Common myeloid progenitor, CD34-positive (primary cell): ENCODE results near the gene PSMB11.
A peak's percentile ranks its signal among the peaks of the same experiment; 100 is the strongest.

Experiments used
- CTCF ChIA-PET: fragments of 350-600 bp; sonication (Branson Sonifier 250); formaldehyde crosslinking; loops from one replicate; lab custom pipeline; 2021; ENCODE audit warnings: antibody characterized with exemption; lab: Charles Lee
- POLR2A ChIA-PET: fragments of 350-600 bp; sonication (Branson Sonifier 250); formaldehyde crosslinking; loops from one replicate; lab custom pipeline; 2021; ENCODE audit warnings: antibody characterized with exemption; lab: Charles Lee
- DNase-seq, 3 donors: peaks; one replicate each; pipeline versions ENCODE4 v3.0.0 to v3.0.0-alpha.2; 2013
- H3K27ac ChIP-seq, 2 experiments: 1 replicate in 1 of 2; 2 replicates in 1 of 2; pipeline ENCODE4 v1.7.0; 2013; ENCODE audit warnings: inconsistent platforms in 2 of 2, low read length in 2 of 2, mild to moderate bottlenecking in 2 of 2, low read depth in 1 of 2, moderate library complexity in 1 of 2; ENCODE audit not compliant: severe bottlenecking in 2 of 2, insufficient read depth in 1 of 2, poor library complexity in 1 of 2
- H3K27me3 ChIP-seq, 5 experiments: replicated peaks in 2 of 5; 1 replicate in 3 of 5; 2 replicates in 2 of 5; pipeline versions ENCODE4 v1.6.1 to v1.7.0; 2013; ENCODE audit warnings: low read length in 4 of 5, mild to moderate bottlenecking in 2 of 5, moderate library complexity in 2 of 5, inconsistent platforms in 1 of 5; ENCODE audit not compliant: insufficient read depth in 5 of 5, control insufficient read depth in 4 of 5
- H3K36me3 ChIP-seq, 4 experiments: 1 replicate in 2 of 4; 2 replicates in 2 of 4; pipeline versions ENCODE4 v1.6.1 to v1.7.0; 2013; ENCODE audit warnings: low read length in 3 of 4, control low read depth in 1 of 4, mild to moderate bottlenecking in 1 of 4; ENCODE audit not compliant: control insufficient read depth in 4 of 4, insufficient read depth in 4 of 4
- H3K4me1 ChIP-seq, 4 experiments: 1 replicate in 3 of 4; 2 replicates in 1 of 4; pipeline versions ENCODE4 v1.6.1 to v1.7.1; 2013; ENCODE audit warnings: low read length in 3 of 4, mild to moderate bottlenecking in 3 of 4, control low read depth in 1 of 4, inconsistent platforms in 1 of 4, moderate library complexity in 1 of 4; ENCODE audit not compliant: control insufficient read depth in 4 of 4, insufficient read depth in 4 of 4; ENCODE audit errors: control extremely low read depth in 1 of 4
- H3K4me3 ChIP-seq, 7 experiments: 1 replicate in 4 of 7; 2 replicates in 3 of 7; pipeline versions ENCODE4 v1.5.1 to v1.7.0; 2013; ENCODE audit warnings: mild to moderate bottlenecking in 7 of 7, low read length in 6 of 7, moderate library complexity in 6 of 7, inconsistent platforms in 2 of 7, low read depth in 2 of 7, control low read depth in 1 of 7; ENCODE audit not compliant: insufficient read depth in 4 of 7, control insufficient read depth in 1 of 7; ENCODE audit errors: extremely low read depth in 1 of 7
- H3K9me3 ChIP-seq, 5 experiments: 1 replicate in 4 of 5; 2 replicates in 1 of 5; pipeline versions ENCODE4 v1.6.1 to v1.7.1; 2013; ENCODE audit warnings: low read length in 4 of 5, mild to moderate bottlenecking in 2 of 5, inconsistent platforms in 1 of 5, low read depth in 1 of 5, moderate library complexity in 1 of 5; ENCODE audit not compliant: control insufficient read depth in 4 of 5, insufficient read depth in 2 of 5; ENCODE audit errors: control extremely low read depth in 1 of 5
- WGBS: methylation state at CpG from one replicate; pipeline ENCODE4 v1.1.5; 2013; ENCODE audit not compliant: insufficient coverage; 5-methylcytosine and 5-hydroxymethylcytosine counted together

PSMB11 gene

DNA sequence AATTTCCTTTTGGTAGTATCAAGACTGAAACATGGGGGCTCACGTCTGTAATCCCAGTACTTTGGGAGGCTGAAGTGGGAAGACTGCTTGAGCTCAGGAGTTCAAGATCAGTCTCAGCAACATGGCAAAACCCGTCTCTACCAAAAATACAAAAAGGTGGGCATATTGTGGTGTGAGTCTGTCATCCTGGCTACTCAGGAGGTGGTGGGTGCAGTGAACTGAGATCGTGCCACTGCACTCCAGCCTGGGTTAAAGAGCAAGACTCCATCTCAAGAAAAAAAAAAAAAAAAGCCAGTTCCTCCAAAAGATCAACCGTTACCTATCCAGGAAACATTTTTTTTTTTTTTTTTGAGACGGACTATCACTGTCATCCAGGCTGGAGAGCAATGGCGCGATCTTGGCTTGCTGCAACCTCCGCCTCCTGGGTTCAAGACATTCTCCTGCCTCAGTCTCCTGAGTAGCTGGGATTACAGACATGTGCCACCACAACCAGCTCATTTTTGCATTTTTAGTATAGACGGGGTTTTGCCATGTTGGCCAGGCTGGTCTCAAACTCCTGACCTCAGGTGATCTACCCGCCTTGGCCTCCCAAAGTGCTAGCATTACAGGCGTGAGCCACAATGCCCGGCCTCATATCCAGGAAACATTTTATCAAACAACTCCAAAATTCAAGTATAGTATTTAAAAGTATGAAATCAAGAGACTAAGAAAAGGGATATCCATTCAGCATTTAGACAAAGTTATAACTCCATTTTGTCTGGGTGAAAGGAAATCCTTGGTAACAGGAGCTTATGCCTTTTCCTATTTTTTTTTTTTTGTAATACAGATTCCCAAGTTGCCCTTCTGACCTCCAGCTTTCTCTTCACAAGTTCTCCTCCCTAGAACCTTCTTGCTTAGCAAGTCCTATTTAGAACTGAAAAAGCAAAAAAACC, 49.5 kb downstream of the PSMB11 start:
- WGBS = 80% methylated on average over 5 of the region's 12 CpGs
- ChIA-PET POLR2A (no interaction called here), CTCF (interaction anchor here (0.7 to 14.0 kb wide), 11 partner anchors 9 to 34 kb away, joined by 3 to 153 read pairs (median 3); no protein-coding TSS in a partner anchor)
- Histone ChIP-seq H3K4me1 (peaks cover 12 to 26% (median 15%) of the 10 kb centered on the region in 4 experiments), H3K27ac (no peak overlapping the region), H3K27me3 (no peaks in the 10 kb centered on the region), H3K4me3 (no peak overlapping the region), H3K36me3 (peaks cover 21 to 65% (median 41%) of the 10 kb centered on the region in 4 experiments), H3K9me3 (no peaks in the 10 kb centered on the region)
- no peak for DNase-seq

DNA sequence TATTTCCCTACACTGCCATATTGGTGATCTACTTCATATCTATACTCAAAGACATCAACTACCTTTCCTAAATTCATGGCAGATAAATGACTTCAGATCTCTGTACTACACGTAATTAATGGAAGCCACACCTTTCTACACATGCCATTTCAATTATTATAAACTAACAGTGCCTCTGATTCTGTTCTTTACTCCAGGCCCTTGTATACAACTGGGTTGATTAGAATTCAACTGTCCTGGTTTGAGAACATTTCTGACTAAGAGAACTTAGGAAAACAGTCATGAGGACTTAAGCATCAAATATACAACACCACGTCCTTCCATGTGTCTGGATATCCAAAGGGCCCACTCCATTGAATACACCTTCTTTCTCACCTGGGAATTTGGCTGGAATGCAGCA, 51.1 kb downstream of the PSMB11 start:
- ChIA-PET CTCF (interaction anchor here (0.9 to 14.0 kb wide), 5 partner anchors 9 to 35 kb away, joined by 3 to 153 read pairs (median 7); no protein-coding TSS in a partner anchor), POLR2A (no interaction called here)
- peak overlapping the region in 1 of 2 experiments; percentile 99 for H3K27ac ChIP-seq
- H3K4me3 ChIP-seq = peak overlapping the region in 3 of 7 experiments; percentile 85 to 100 (median 89)
- H3K27me3 ChIP-seq = no peaks in the 10 kb centered on the region
- peaks cover 15 to 33% (median 20%) of the 10 kb centered on the region in 4 experiments for H3K4me1 ChIP-seq
- no peaks in the 10 kb centered on the region for H3K9me3 ChIP-seq
- 100% methylated on average over 1 of the region's 2 CpGs for whole genome bisulfite sequencing
- H3K36me3 ChIP-seq = peaks cover 16 to 58% (median 35%) of the 10 kb centered on the region in 4 experiments
- no peak for DNase-seq

DNA sequence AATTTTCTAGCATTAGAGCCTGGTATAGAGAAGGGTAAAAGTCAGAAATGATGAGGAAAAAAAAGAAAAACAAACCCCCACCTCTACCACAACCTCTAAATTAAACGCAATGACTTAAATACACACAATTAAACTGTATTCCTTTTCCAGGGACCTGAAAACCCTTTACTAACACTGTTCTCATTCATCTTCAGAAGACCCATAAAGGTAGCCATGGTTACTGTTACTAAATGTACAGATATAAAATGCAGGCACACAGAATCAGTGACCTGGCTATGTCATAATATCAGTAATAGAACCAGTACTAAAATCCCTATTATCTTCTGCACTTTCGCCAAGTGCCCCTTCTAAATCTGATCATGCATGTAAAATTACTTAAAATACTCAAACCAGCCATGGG, 51.5 kb downstream of the PSMB11 start:
- peaks cover 16 to 58% (median 35%) of the 10 kb centered on the region in 4 experiments for H3K36me3 ChIP-seq
- 91% methylated on average over 1 of the region's 2 CpGs for WGBS
- H3K4me1 ChIP-seq = peaks cover 15 to 33% (median 20%) of the 10 kb centered on the region in 4 experiments
- no peak for DNase-seq
- ChIA-PET CTCF (interaction anchor here (1.8 to 3.5 kb wide), 5 partner anchors 16 to 32 kb away, joined by 6 to 34 read pairs (median 24); no protein-coding TSS in a partner anchor), POLR2A (interaction anchor here (1.5 kb wide), 1 partner anchor 11 kb away, joined by 3 read pairs; no protein-coding TSS in a partner anchor)
- peak overlapping the region in 6 of 7 experiments; percentile 85 to 100 (median 96) for H3K4me3 ChIP-seq
- H3K9me3 ChIP-seq = no peaks in the 10 kb centered on the region
- H3K27me3 ChIP-seq = no peaks in the 10 kb centered on the region
- peak overlapping the region in 1 of 2 experiments; percentile 99 for H3K27ac ChIP-seq
